ENCODE results near the gene WNT7A.

Gene WNT7A

GRCh38 chr3:13781417-13781816 lies 98.5 kb downstream of the WNT7A start:
- no peak overlapping the region for H3K4me3 ChIP-seq (ENCODE audit: low read depth, low read length)
- H3K9ac ChIP-seq (ENCODE audit: low read depth, low read length), result no peak overlapping the region
- H3K4me1 ChIP-seq (ENCODE audit: control insufficient read depth, insufficient read depth, low read length), result peaks cover 2% of the 10 kb centered on the region
- H3K36me3 ChIP-seq (ENCODE audit: control insufficient read depth, insufficient read depth, low read length), result no peaks in the 10 kb centered on the region
- H3K9me3 ChIP-seq (ENCODE audit: control insufficient read depth, insufficient read depth, low read length), result no peaks in the 10 kb centered on the region
- H3K27me3 ChIP-seq (ENCODE audit: control insufficient read depth, insufficient read depth, low read length), result no peaks in the 10 kb centered on the region

- no peaks in the 10 kb centered on the region for H3K36me3 ChIP-seq (ENCODE audit: control insufficient read depth, insufficient read depth, low read length)
- no peaks in the 10 kb centered on the region for H3K27me3 ChIP-seq (ENCODE audit: control insufficient read depth, insufficient read depth, low read length)
- no peak overlapping the region for H3K9ac ChIP-seq (ENCODE audit: low read depth, low read length)
- peaks cover 2% of the 10 kb centered on the region for H3K4me1 ChIP-seq (ENCODE audit: control insufficient read depth, insufficient read depth, low read length)
- no peaks in the 10 kb centered on the region for H3K9me3 ChIP-seq (ENCODE audit: control insufficient read depth, insufficient read depth, low read length)
- H3K4me3 ChIP-seq (ENCODE audit: low read depth, low read length), result no peak overlapping the region
Measured at GRCh38 chr3:13780432-13781176, 99.3 kb downstream of the WNT7A start.

GRCh38 chr3:13776253-13777050 lies 103.4 kb downstream of the WNT7A start:
- Histone ChIP-seq H3K9ac (ENCODE audit: low read depth, low read length) (no peak overlapping the region), H3K27me3 (ENCODE audit: control insufficient read depth, insufficient read depth, low read length) (no peaks in the 10 kb centered on the region)

GRCh38 chr3:13772885-13773745 lies 106.8 kb downstream of the WNT7A start:
- Histone ChIP-seq H3K9me3 (ENCODE audit: control insufficient read depth, insufficient read depth, low read length) (no peaks in the 10 kb centered on the region), H3K27me3 (ENCODE audit: control insufficient read depth, insufficient read depth, low read length) (no peaks in the 10 kb centered on the region), H3K4me1 (ENCODE audit: control insufficient read depth, insufficient read depth, low read length) (peaks cover 3% of the 10 kb centered on the region), H3K4me3 (ENCODE audit: low read depth, low read length) (no peak overlapping the region), H3K9ac (ENCODE audit: low read depth, low read length) (no peak overlapping the region), H3K36me3 (ENCODE audit: control insufficient read depth, insufficient read depth, low read length) (no peaks in the 10 kb centered on the region)

More at GRCh38 chr3:13776253-13777050, 103.4 kb downstream of the WNT7A start:
- Histone ChIP-seq H3K4me3 (ENCODE audit: low read depth, low read length) (no peak overlapping the region), H3K4me1 (ENCODE audit: control insufficient read depth, insufficient read depth, low read length) (no peaks in the 10 kb centered on the region), H3K9me3 (ENCODE audit: control insufficient read depth, insufficient read depth, low read length) (no peaks in the 10 kb centered on the region), H3K36me3 (ENCODE audit: control insufficient read depth, insufficient read depth, low read length) (no peaks in the 10 kb centered on the region)

GRCh38 chr3:13772321-13772745 lies 107.5 kb downstream of the WNT7A start:
- Histone ChIP-seq H3K9me3 (ENCODE audit: control insufficient read depth, insufficient read depth, low read length) (no peaks in the 10 kb centered on the region), H3K4me1 (ENCODE audit: control insufficient read depth, insufficient read depth, low read length) (peaks cover 5% of the 10 kb centered on the region), H3K9ac (ENCODE audit: low read depth, low read length) (no peak overlapping the region), H3K27me3 (ENCODE audit: control insufficient read depth, insufficient read depth, low read length) (no peaks in the 10 kb centered on the region), H3K4me3 (ENCODE audit: low read depth, low read length) (no peak overlapping the region), H3K36me3 (ENCODE audit: control insufficient read depth, insufficient read depth, low read length) (no peaks in the 10 kb centered on the region)

- no peaks in the 10 kb centered on the region for H3K9me3 ChIP-seq (ENCODE audit: control insufficient read depth, insufficient read depth, low read length)
Measured at GRCh38 chr3:13771496-13771895, 108.4 kb downstream of the WNT7A start.

GRCh38 chr3:13770170-13771169 lies 109.4 kb downstream of the WNT7A start:
- Histone ChIP-seq H3K4me3 (ENCODE audit: low read depth, low read length) (no peak overlapping the region), H3K9me3 (ENCODE audit: control insufficient read depth, insufficient read depth, low read length) (no peaks in the 10 kb centered on the region), H3K9ac (ENCODE audit: low read depth, low read length) (no peak overlapping the region), H3K4me1 (ENCODE audit: control insufficient read depth, insufficient read depth, low read length) (peaks cover 5% of the 10 kb centered on the region), H3K27me3 (ENCODE audit: control insufficient read depth, insufficient read depth, low read length) (no peaks in the 10 kb centered on the region), H3K36me3 (ENCODE audit: control insufficient read depth, insufficient read depth, low read length) (no peaks in the 10 kb centered on the region)

More at GRCh38 chr3:13771496-13771895, 108.4 kb downstream of the WNT7A start:
- Histone ChIP-seq H3K27me3 (ENCODE audit: control insufficient read depth, insufficient read depth, low read length) (no peaks in the 10 kb centered on the region), H3K4me1 (ENCODE audit: control insufficient read depth, insufficient read depth, low read length) (peaks cover 5% of the 10 kb centered on the region), H3K36me3 (ENCODE audit: control insufficient read depth, insufficient read depth, low read length) (no peaks in the 10 kb centered on the region), H3K9ac (ENCODE audit: low read depth, low read length) (no peak overlapping the region), H3K4me3 (ENCODE audit: low read depth, low read length) (no peak overlapping the region)

- H3K27me3 ChIP-seq (ENCODE audit: control insufficient read depth, insufficient read depth, low read length), result no peaks in the 10 kb centered on the region
- H3K9me3 ChIP-seq (ENCODE audit: control insufficient read depth, insufficient read depth, low read length), result no peaks in the 10 kb centered on the region
- H3K9ac ChIP-seq (ENCODE audit: low read depth, low read length), result no peak overlapping the region
- H3K4me3 ChIP-seq (ENCODE audit: low read depth, low read length), result no peak overlapping the region
- peaks cover 5% of the 10 kb centered on the region for H3K4me1 ChIP-seq (ENCODE audit: control insufficient read depth, insufficient read depth, low read length)
- H3K36me3 ChIP-seq (ENCODE audit: control insufficient read depth, insufficient read depth, low read length), result no peaks in the 10 kb centered on the region
Measured at GRCh38 chr3:13769422-13769821, 110.4 kb downstream of the WNT7A start.

- peaks cover 5% of the 10 kb centered on the region for H3K4me1 ChIP-seq (ENCODE audit: control insufficient read depth, insufficient read depth, low read length)
- no peak overlapping the region for H3K9ac ChIP-seq (ENCODE audit: low read depth, low read length)
- H3K36me3 ChIP-seq (ENCODE audit: control insufficient read depth, insufficient read depth, low read length), result no peaks in the 10 kb centered on the region
- no peaks in the 10 kb centered on the region for H3K27me3 ChIP-seq (ENCODE audit: control insufficient read depth, insufficient read depth, low read length)
- no peaks in the 10 kb centered on the region for H3K9me3 ChIP-seq (ENCODE audit: control insufficient read depth, insufficient read depth, low read length)
- no peak overlapping the region for H3K4me3 ChIP-seq (ENCODE audit: low read depth, low read length)
Measured at GRCh38 chr3:13768453-13768852, 111.4 kb downstream of the WNT7A start.

- H3K27me3 ChIP-seq (ENCODE audit: control insufficient read depth, insufficient read depth, low read length), result no peaks in the 10 kb centered on the region
Measured at GRCh38 chr3:13767896-13768295, 112.0 kb downstream of the WNT7A start.

More at GRCh38 chr3:13767896-13768295, 112.0 kb downstream of the WNT7A start:
- Histone ChIP-seq H3K4me1 (ENCODE audit: control insufficient read depth, insufficient read depth, low read length) (peaks cover 5% of the 10 kb centered on the region), H3K9me3 (ENCODE audit: control insufficient read depth, insufficient read depth, low read length) (no peaks in the 10 kb centered on the region), H3K36me3 (ENCODE audit: control insufficient read depth, insufficient read depth, low read length) (no peaks in the 10 kb centered on the region), H3K9ac (ENCODE audit: low read depth, low read length) (no peak overlapping the region), H3K4me3 (ENCODE audit: low read depth, low read length) (no peak overlapping the region)

All from iPS-15b (cell line).